Measurements from ENCODE around the gene PRKG1.

PRKG1 gene

GRCh38 chr10:52121688-52122087 lies 1047.4 kb downstream of the PRKG1 start:
- no peak overlapping the region for H3K18ac ChIP-seq (ENCODE audit: low read length)
- H4K12ac ChIP-seq (ENCODE audit: low read depth, low read length): no peak overlapping the region
- no peak overlapping the region for H3K9ac ChIP-seq (ENCODE audit: low read length)
- no peak overlapping the region for H2BK12ac ChIP-seq (ENCODE audit: low read length)
- no peak overlapping the region for H4K8ac ChIP-seq (ENCODE audit: low read depth, low read length)
- no peak overlapping the region for H3K4me3 ChIP-seq (ENCODE audit: low read depth, low read length)
- H3K27me3 ChIP-seq (ENCODE audit: insufficient read depth, low read length): no peaks in the 10 kb centered on the region
- H3K27ac ChIP-seq (ENCODE audit: low read depth, low read length): no peak overlapping the region
- H2AK5ac ChIP-seq (ENCODE audit: low read length): no peak overlapping the region
- no peaks in the 10 kb centered on the region for H3K9me3 ChIP-seq (ENCODE audit: insufficient read depth, low read depth, low read length)
- no peak overlapping the region for H4K91ac ChIP-seq (ENCODE audit: low read depth, low read length)
- H2BK5ac ChIP-seq (ENCODE audit: low read depth, low read length, poor library complexity): no peak overlapping the region
- peak; percentile 15 to 74 for DNase-seq
- no peaks in the 10 kb centered on the region for H3K79me1 ChIP-seq (ENCODE audit: low read length)
- H2BK120ac ChIP-seq (ENCODE audit: insufficient read depth, low read length, poor library complexity): no peak overlapping the region
- H3K4me2 ChIP-seq (ENCODE audit: low read length): no peak overlapping the region
- H3K4me1 ChIP-seq (ENCODE audit: control insufficient read depth in 1 of 2, insufficient read depth in 2 of 2, low read length in 2 of 2): no peaks in the 10 kb centered on the region
- no peaks in the 10 kb centered on the region for H3K36me3 ChIP-seq (ENCODE audit: control insufficient read depth in 1 of 2, insufficient read depth in 2 of 2, low read length in 2 of 2)
- H3K23ac ChIP-seq (ENCODE audit: low read length): no peak overlapping the region
- H3K14ac ChIP-seq (ENCODE audit: low read length): no peak overlapping the region
- H3K4ac ChIP-seq (ENCODE audit: low read depth, low read length): no peak overlapping the region
- H2AFZ ChIP-seq (ENCODE audit: insufficient read depth, low read length, poor library complexity): no peak overlapping the region
- no CpG with 5 or more reads among the region's 4 CpGs for WGBS (ENCODE audit: extremely low coverage, insufficient coverage, insufficient read length)
- H3K79me2 ChIP-seq (ENCODE audit: control insufficient read depth, insufficient read depth, low read length, poor library complexity): no peaks in the 10 kb centered on the region

- no CpG with 5 or more reads among the region's 8 CpGs for WGBS (ENCODE audit: extremely low coverage, insufficient coverage, insufficient read length)
- Histone ChIP-seq H3K9me3 (ENCODE audit: insufficient read depth, low read depth, low read length) (no peaks in the 10 kb centered on the region), H3K36me3 (ENCODE audit: control insufficient read depth in 1 of 2, insufficient read depth in 2 of 2, low read length in 2 of 2) (no peaks in the 10 kb centered on the region), H3K14ac (ENCODE audit: low read length) (no peak overlapping the region), H2BK12ac (ENCODE audit: low read length) (no peak overlapping the region), H3K4me1 (ENCODE audit: control insufficient read depth in 1 of 2, insufficient read depth in 2 of 2, low read length in 2 of 2) (no peaks in the 10 kb centered on the region), H3K79me1 (ENCODE audit: low read length) (no peaks in the 10 kb centered on the region), H3K9ac (ENCODE audit: low read length) (no peak overlapping the region), H3K4me3 (ENCODE audit: low read depth, low read length) (no peak overlapping the region), H3K79me2 (ENCODE audit: control insufficient read depth, insufficient read depth, low read length, poor library complexity) (no peaks in the 10 kb centered on the region), H4K91ac (ENCODE audit: low read depth, low read length) (no peak overlapping the region), H3K27me3 (ENCODE audit: insufficient read depth, low read length) (no peaks in the 10 kb centered on the region), H4K12ac (ENCODE audit: low read depth, low read length) (no peak overlapping the region), H2BK120ac (ENCODE audit: insufficient read depth, low read length, poor library complexity) (no peak overlapping the region), H2AK5ac (ENCODE audit: low read length) (no peak overlapping the region), H3K4me2 (ENCODE audit: low read length) (no peak overlapping the region), H4K8ac (ENCODE audit: low read depth, low read length) (no peak overlapping the region), H3K18ac (ENCODE audit: low read length) (no peak overlapping the region), H2AFZ (ENCODE audit: insufficient read depth, low read length, poor library complexity) (no peak overlapping the region), H3K4ac (ENCODE audit: low read depth, low read length) (no peak overlapping the region), H2BK5ac (ENCODE audit: low read depth, low read length, poor library complexity) (no peak overlapping the region), H3K27ac (ENCODE audit: low read depth, low read length) (no peak overlapping the region), H3K23ac (ENCODE audit: low read length) (no peak overlapping the region)
- no peak for DNase-seq
These were observed 1053.9 kb downstream of the PRKG1 start for GRCh38 chr10:52128056-52128683.

- H3K4ac ChIP-seq (ENCODE audit: low read depth, low read length): no peak overlapping the region
- no peak overlapping the region for H3K9ac ChIP-seq (ENCODE audit: low read length)
- no peak overlapping the region for H2BK12ac ChIP-seq (ENCODE audit: low read length)
- H2AK5ac ChIP-seq (ENCODE audit: low read length): no peak overlapping the region
- no peak overlapping the region for H3K27ac ChIP-seq (ENCODE audit: low read depth, low read length)
- no peak overlapping the region for H4K12ac ChIP-seq (ENCODE audit: low read depth, low read length)
- H3K23ac ChIP-seq (ENCODE audit: low read length): no peak overlapping the region
- no peak overlapping the region for H2BK120ac ChIP-seq (ENCODE audit: insufficient read depth, low read length, poor library complexity)
- H3K9me3 ChIP-seq (ENCODE audit: insufficient read depth, low read depth, low read length): no peaks in the 10 kb centered on the region
- H3K36me3 ChIP-seq (ENCODE audit: control insufficient read depth in 1 of 2, insufficient read depth in 2 of 2, low read length in 2 of 2): no peaks in the 10 kb centered on the region
- no peak overlapping the region for H3K4me3 ChIP-seq (ENCODE audit: low read depth, low read length)
- no peak overlapping the region for H4K8ac ChIP-seq (ENCODE audit: low read depth, low read length)
- no peaks in the 10 kb centered on the region for H3K4me1 ChIP-seq (ENCODE audit: control insufficient read depth in 1 of 2, insufficient read depth in 2 of 2, low read length in 2 of 2)
- DNase-seq: peak in 1 of 2 donors; percentile 16
- no peak overlapping the region for H3K18ac ChIP-seq (ENCODE audit: low read length)
- no peak overlapping the region for H3K4me2 ChIP-seq (ENCODE audit: low read length)
- H3K14ac ChIP-seq (ENCODE audit: low read length): no peak overlapping the region
- H4K91ac ChIP-seq (ENCODE audit: low read depth, low read length): no peak overlapping the region
- no CpG with 5 or more reads among the region's 3 CpGs for WGBS (ENCODE audit: extremely low coverage, insufficient coverage, insufficient read length)
- no peaks in the 10 kb centered on the region for H3K27me3 ChIP-seq (ENCODE audit: insufficient read depth, low read length)
- no peak overlapping the region for H2AFZ ChIP-seq (ENCODE audit: insufficient read depth, low read length, poor library complexity)
- no peaks in the 10 kb centered on the region for H3K79me1 ChIP-seq (ENCODE audit: low read length)
- H3K79me2 ChIP-seq (ENCODE audit: control insufficient read depth, insufficient read depth, low read length, poor library complexity): no peaks in the 10 kb centered on the region
- H2BK5ac ChIP-seq (ENCODE audit: low read depth, low read length, poor library complexity): no peak overlapping the region
These were observed 1055.3 kb downstream of the PRKG1 start for GRCh38 chr10:52129410-52130178.

DNA sequence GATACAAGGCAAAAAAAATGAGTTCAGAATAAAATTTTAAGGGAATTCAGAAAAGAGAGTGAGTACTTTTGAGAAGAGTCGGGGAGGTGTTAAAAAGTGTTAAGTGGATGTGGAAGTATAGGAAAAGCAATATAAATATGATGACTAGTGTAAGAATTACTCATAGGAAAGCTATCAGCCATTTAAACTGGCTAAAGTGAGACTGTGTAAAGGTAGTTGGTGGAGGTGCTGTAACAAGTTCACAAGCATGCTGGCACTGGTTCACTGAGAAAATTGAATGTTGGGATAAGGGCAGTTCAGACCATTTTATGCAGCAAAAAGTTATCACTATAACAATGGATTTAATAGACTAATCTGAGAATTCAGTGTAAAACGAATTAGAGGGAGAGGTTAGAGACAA lies 1060.8 kb downstream of the PRKG1 start:
- Histone ChIP-seq H3K9ac (ENCODE audit: low read length) (no peak overlapping the region), H4K8ac (ENCODE audit: low read depth, low read length) (no peak overlapping the region), H4K12ac (ENCODE audit: low read depth, low read length) (no peak overlapping the region), H2BK12ac (ENCODE audit: low read length) (no peak overlapping the region), H3K79me1 (ENCODE audit: low read length) (no peaks in the 10 kb centered on the region), H3K4me1 (ENCODE audit: control insufficient read depth in 1 of 2, insufficient read depth in 2 of 2, low read length in 2 of 2) (no peaks in the 10 kb centered on the region), H3K4me2 (ENCODE audit: low read length) (no peak overlapping the region), H3K79me2 (ENCODE audit: control insufficient read depth, insufficient read depth, low read length, poor library complexity) (no peaks in the 10 kb centered on the region), H3K4ac (ENCODE audit: low read depth, low read length) (no peak overlapping the region), H3K4me3 (ENCODE audit: low read depth, low read length) (no peak overlapping the region), H3K18ac (ENCODE audit: low read length) (no peak overlapping the region), H4K91ac (ENCODE audit: low read depth, low read length) (no peak overlapping the region), H3K9me3 (ENCODE audit: insufficient read depth, low read depth, low read length) (no peaks in the 10 kb centered on the region), H3K23ac (ENCODE audit: low read length) (no peak overlapping the region), H2AK5ac (ENCODE audit: low read length) (no peak overlapping the region), H2BK5ac (ENCODE audit: low read depth, low read length, poor library complexity) (no peak overlapping the region), H3K27me3 (ENCODE audit: insufficient read depth, low read length) (no peaks in the 10 kb centered on the region), H2BK120ac (ENCODE audit: insufficient read depth, low read length, poor library complexity) (no peak overlapping the region), H3K14ac (ENCODE audit: low read length) (no peak overlapping the region), H3K36me3 (ENCODE audit: control insufficient read depth in 1 of 2, insufficient read depth in 2 of 2, low read length in 2 of 2) (no peaks in the 10 kb centered on the region), H3K27ac (ENCODE audit: low read depth, low read length) (no peak overlapping the region), H2AFZ (ENCODE audit: insufficient read depth, low read length, poor library complexity) (no peak overlapping the region)
- WGBS (ENCODE audit: extremely low coverage, insufficient coverage, insufficient read length): 100% methylated on average over 1 of the region's 2 CpGs
- DNase-seq: peak; percentile 5 to 58

Measured in trophoblast cell (in vitro differentiated cells and primary cell).